PC-9 (cell line): ENCODE measurements around the gene ZNF487. TPM values are rescaled to one million over a fixed set of nuclear protein-coding genes. Genes with fewer than 3 reads are reported as not detected.

Experiments used
- BruUV-seq: library from RNA; stranded (reverse); fragments of 400-500 nt; replicated peaks from 2 replicates; lab custom pipeline; 2021; lab: Mats Ljungman, UMichigan
- CTCF ChIA-PET: fragments of 300-600 bp; sonication (Branson Sonifier 250); formaldehyde crosslinking; loops from one replicate; lab custom pipeline; 2022; ENCODE audit warnings: antibody characterized with exemption; lab: Charles Lee
- POLR2A ChIA-PET: fragments of 300-600 bp; sonication (Branson Sonifier 250); formaldehyde crosslinking; loops from one replicate; lab custom pipeline; 2022; ENCODE audit warnings: antibody characterized with exemption; ENCODE audit not compliant: unreplicated experiment; lab: Charles Lee
- DNase-seq, 2 experiments: peaks; one replicate each; pipeline versions ENCODE4 v3.0.0 to v3.0.0-alpha.2; 2015 to 2022; ENCODE audit warnings: mixed read lengths in 1 of 2
- H2AFZ ChIP-seq: fragments of 200-600 bp; sonication (generic); 2 replicates; pipeline ENCODE4 v1.8.1; 2017; ENCODE audit warnings: antibody characterized with exemption
- H3F3A ChIP-seq: fragments of 200-600 bp; sonication (generic); 2 replicates; pipeline ENCODE4 v1.8.1; 2017; ENCODE audit warnings: antibody characterized with exemption, mild to moderate bottlenecking, low read depth; ENCODE audit not compliant: insufficient read depth
- H3K27ac ChIP-seq: fragments of 200-600 bp; sonication (generic); 2 replicates; pipeline ENCODE4 v1.6.1; 2016; ENCODE audit warnings: mixed run types
- H3K27me3 ChIP-seq: fragments of 200-600 bp; sonication (generic); 2 replicates; pipeline ENCODE4 v1.6.1; 2016; ENCODE audit warnings: low read depth, mixed run types; ENCODE audit not compliant: insufficient read depth
- H3K36me3 ChIP-seq: fragments of 200-600 bp; sonication (generic); 2 replicates; pipeline ENCODE4 v1.6.1; 2016; ENCODE audit warnings: low read depth, mixed run types
- H3K4me1 ChIP-seq: fragments of 200-600 bp; sonication (generic); replicated peaks from 2 replicates; pipeline ENCODE4 v1.6.1; 2016; ENCODE audit warnings: mixed run types; ENCODE audit not compliant: insufficient read depth
- H3K4me2 ChIP-seq: fragments of 200-600 bp; sonication (generic); 2 replicates; pipeline ENCODE4 v1.6.1; 2017; ENCODE audit warnings: mixed run types
- H3K4me3 ChIP-seq: fragments of 200-600 bp; sonication (generic); 2 replicates; pipeline ENCODE4 v1.6.1; 2016; ENCODE audit warnings: mixed run types
- H3K79me2 ChIP-seq: fragments of 200-600 bp; sonication (generic); 2 replicates; pipeline ENCODE4 v1.6.1; 2017; ENCODE audit warnings: low read depth, mixed run types
- H3K9me2 ChIP-seq: fragments of 200-600 bp; sonication (generic); 2 replicates; pipeline ENCODE4 v1.8.1; 2017; ENCODE audit warnings: mild to moderate bottlenecking; ENCODE audit not compliant: insufficient read depth
- H3K9me3 ChIP-seq: fragments of 200-600 bp; sonication (generic); 2 replicates; pipeline ENCODE4 v1.8.1; 2016; ENCODE audit warnings: low read depth; ENCODE audit not compliant: insufficient read depth
- H4K20me1 ChIP-seq: fragments of 200-600 bp; sonication (generic); 2 replicates; pipeline ENCODE4 v1.8.1; 2017; ENCODE audit not compliant: insufficient read depth
- EZH2 ChIP-seq: fragments of 200-600 bp; sonication (generic); IDR thresholded peaks from 2 replicates; pipeline ENCODE4 v1.8.0; 2017; ENCODE audit warnings: antibody characterized with exemption, low read depth
- intact Hi-C: fragments of 100-400 bp; cut with micrococcal nuclease; formaldehyde crosslinking; loops from one replicate; pipeline ENCODE4 v1.10.0; 2022; ENCODE audit not compliant: unreplicated experiment
- total RNA-seq: library from RNA; stranded (reverse); gene quantifications from 2 replicates; pipeline ENCODE4 v1.2.3, GENCODE V29; 2021
- TF ChIP-seq, protein P1 (sequence below): fragments of 200-600 bp; sonication (generic); conservative IDR thresholded peaks from 2 replicates; pipeline ENCODE4 v1.6.1; 2017; ENCODE audit warnings: mixed run types, antibody characterized with exemption, mild to moderate bottlenecking, moderate library complexity

Gene ZNF487
- total RNA-seq, 1 experiment from 2014 or later: 14.5 TPM

- TF ChIP-seq EZH2: no peak
- TF ChIP-seq, protein P1, sequence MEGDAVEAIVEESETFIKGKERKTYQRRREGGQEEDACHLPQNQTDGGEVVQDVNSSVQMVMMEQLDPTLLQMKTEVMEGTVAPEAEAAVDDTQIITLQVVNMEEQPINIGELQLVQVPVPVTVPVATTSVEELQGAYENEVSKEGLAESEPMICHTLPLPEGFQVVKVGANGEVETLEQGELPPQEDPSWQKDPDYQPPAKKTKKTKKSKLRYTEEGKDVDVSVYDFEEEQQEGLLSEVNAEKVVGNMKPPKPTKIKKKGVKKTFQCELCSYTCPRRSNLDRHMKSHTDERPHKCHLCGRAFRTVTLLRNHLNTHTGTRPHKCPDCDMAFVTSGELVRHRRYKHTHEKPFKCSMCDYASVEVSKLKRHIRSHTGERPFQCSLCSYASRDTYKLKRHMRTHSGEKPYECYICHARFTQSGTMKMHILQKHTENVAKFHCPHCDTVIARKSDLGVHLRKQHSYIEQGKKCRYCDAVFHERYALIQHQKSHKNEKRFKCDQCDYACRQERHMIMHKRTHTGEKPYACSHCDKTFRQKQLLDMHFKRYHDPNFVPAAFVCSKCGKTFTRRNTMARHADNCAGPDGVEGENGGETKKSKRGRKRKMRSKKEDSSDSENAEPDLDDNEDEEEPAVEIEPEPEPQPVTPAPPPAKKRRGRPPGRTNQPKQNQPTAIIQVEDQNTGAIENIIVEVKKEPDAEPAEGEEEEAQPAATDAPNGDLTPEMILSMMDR: no peak
- H3K4me3 ChIP-seq: peak overlapping the region; percentile 80; the same call in 1 of the 2 replicates
- intact Hi-C loops: loop anchor here (1.0 to 2.0 kb wide), 3 partner anchors 11 to 23 kb away; partner anchors contain the start of gene HNRNPF
- ChIA-PET POLR2A (interaction anchor here (0.6 to 0.7 kb wide), 2 partner anchors 76 to 115 kb away, joined by 4 to 9 read pairs; no protein-coding TSS in a partner anchor), CTCF (interaction anchor here (0.6 kb wide), 1 partner anchor 14 kb away, joined by 8 read pairs; no protein-coding TSS in a partner anchor)
- peak overlapping the region; percentile 77 for H3K27ac ChIP-seq
- peaks cover 30% of the 10 kb centered on the region for H3F3A ChIP-seq
- peak overlapping the region; percentile 89 for H3K4me2 ChIP-seq
- no peaks in the 10 kb centered on the region for H3K36me3 ChIP-seq
- H2AFZ ChIP-seq: peak overlapping the region; percentile 92
- no peaks in the 10 kb centered on the region for H3K9me2 ChIP-seq
- H4K20me1 ChIP-seq: no peaks in the 10 kb centered on the region
- no peak for DNase-seq
- no peaks in the 10 kb centered on the region for H3K27me3 ChIP-seq
- peaks cover 14% of the 10 kb centered on the region for H3K4me1 ChIP-seq
- BruUV-seq: TSS peak; percentile 93
- H3K79me2 ChIP-seq: no peaks in the 10 kb centered on the region
- no peaks in the 10 kb centered on the region for H3K9me3 ChIP-seq
Observed at GRCh38 chr10:43419997-43420368, 16.9 kb upstream of the ZNF487 start.

DNA sequence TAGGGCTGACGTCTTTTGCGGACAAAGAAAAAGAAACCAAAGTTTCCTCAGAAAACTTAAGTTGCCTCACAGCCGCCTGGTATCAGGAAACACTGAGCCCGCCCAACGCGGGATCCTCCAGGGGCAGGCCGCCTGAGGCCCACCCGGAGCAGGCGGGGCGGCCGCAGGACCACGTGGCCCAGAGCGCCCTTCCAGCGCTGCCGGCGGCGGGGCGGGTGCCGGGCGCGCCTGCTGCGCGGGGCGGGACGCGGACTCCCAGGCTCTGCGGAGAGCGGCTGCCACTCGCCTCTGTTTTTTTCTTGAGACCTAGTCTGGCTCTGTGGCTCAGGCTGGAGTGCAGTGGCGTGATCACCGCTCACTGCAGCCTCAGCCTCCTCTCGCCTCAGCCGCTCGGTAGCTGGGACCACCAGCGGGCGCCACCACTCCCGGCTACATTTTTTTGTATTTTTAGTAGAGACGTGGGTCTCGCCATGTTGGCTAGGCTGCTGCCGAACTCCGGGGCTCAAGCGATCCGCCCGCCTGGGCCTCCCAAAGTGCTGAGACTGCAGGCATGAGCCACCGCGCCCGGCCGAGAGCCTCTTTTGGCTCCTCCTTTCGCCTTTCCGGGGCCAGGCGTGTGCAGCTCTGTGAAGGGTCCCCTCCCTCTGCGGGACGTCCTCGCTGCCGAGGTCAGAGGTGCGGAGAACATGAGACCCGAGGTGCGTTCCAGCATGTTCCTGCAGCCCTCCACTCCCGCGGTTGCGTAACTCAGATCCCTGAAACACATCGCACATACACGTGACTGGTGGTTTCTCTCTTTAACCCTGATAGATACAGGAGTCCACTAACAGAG, 16.3 kb upstream of the ZNF487 start:
- Histone ChIP-seq H3K27ac (peak overlapping the region; percentile 77), H3K4me3 (peak overlapping the region; percentile 80), H3K36me3 (no peaks in the 10 kb centered on the region), H3K4me1 (peaks cover 14% of the 10 kb centered on the region), H3K9me2 (no peaks in the 10 kb centered on the region), H3K4me2 (peak overlapping the region; percentile 89), H4K20me1 (no peaks in the 10 kb centered on the region), H3K27me3 (no peaks in the 10 kb centered on the region), H2AFZ (peak overlapping the region; percentile 92), H3F3A (peaks cover 30% of the 10 kb centered on the region), H3K79me2 (no peaks in the 10 kb centered on the region), H3K9me3 (no peaks in the 10 kb centered on the region)
- TSS peak; percentile 81 for BruUV-seq
- TF ChIP-seq, protein P1: no peak
- TF ChIP-seq EZH2: no peak
- intact Hi-C loops: loop anchor here (1.0 to 2.0 kb wide), 3 partner anchors 11 to 24 kb away; partner anchors contain the start of gene HNRNPF
- DNase-seq: peak; percentile 65 to 91
- ChIA-PET POLR2A (interaction anchor here (0.6 to 0.7 kb wide), 4 partner anchors 16 to 116 kb away, joined by 3 to 9 read pairs (median 6); partner anchors contain the start of gene ZNF487), CTCF (interaction anchor here (0.6 kb wide), 2 partner anchors 13 to 577 kb away, joined by 4 to 8 read pairs; no protein-coding TSS in a partner anchor)

- no peaks in the 10 kb centered on the region for H4K20me1 ChIP-seq
- no peaks in the 10 kb centered on the region for H3K9me2 ChIP-seq
- H3K4me3 ChIP-seq: peak overlapping the region; percentile 80
- no peaks in the 10 kb centered on the region for H3K9me3 ChIP-seq
- ChIA-PET CTCF (interaction anchor here (0.6 kb wide), 1 partner anchor 577 kb away, joined by 4 read pairs; no protein-coding TSS in a partner anchor), POLR2A (interaction anchor here (0.6 kb wide), 2 partner anchors 16 to 23 kb away, joined by 3 to 7 read pairs; partner anchors contain the start of gene ZNF487)
- no TSS peak for BruUV-seq
- peak overlapping the region; percentile 92 for H2AFZ ChIP-seq
- H3K4me2 ChIP-seq: peak overlapping the region; percentile 89
- intact Hi-C loops: loop anchor here (2.0 kb wide), 1 partner anchor 24 kb away; no protein-coding TSS in a partner anchor
- DNase-seq: no peak
- peaks cover 30% of the 10 kb centered on the region for H3F3A ChIP-seq
- peak overlapping the region; percentile 77 for H3K27ac ChIP-seq
- H3K36me3 ChIP-seq: no peaks in the 10 kb centered on the region
- no peaks in the 10 kb centered on the region for H3K27me3 ChIP-seq
- H3K4me1 ChIP-seq: peaks cover 14% of the 10 kb centered on the region
- H3K79me2 ChIP-seq: no peaks in the 10 kb centered on the region
- no peak for TF ChIP-seq EZH2
- TF ChIP-seq, protein P1: no peak
Observed at GRCh38 chr10:43421201-43421507, 15.8 kb upstream of the ZNF487 start.
